HG03457 (cell line): Measurements from ENCODE around the gene MAPKAP1.

ENCODE experiments used
- ATAC-seq: cut with Tn5 transposase; IDR thresholded peaks from one replicate; pipeline ENCODE4 v1.9.1; 2021; ENCODE audit warnings: moderate number of reproducible peaks; ENCODE audit not compliant: unreplicated experiment

MAPKAP1 gene

DNA sequence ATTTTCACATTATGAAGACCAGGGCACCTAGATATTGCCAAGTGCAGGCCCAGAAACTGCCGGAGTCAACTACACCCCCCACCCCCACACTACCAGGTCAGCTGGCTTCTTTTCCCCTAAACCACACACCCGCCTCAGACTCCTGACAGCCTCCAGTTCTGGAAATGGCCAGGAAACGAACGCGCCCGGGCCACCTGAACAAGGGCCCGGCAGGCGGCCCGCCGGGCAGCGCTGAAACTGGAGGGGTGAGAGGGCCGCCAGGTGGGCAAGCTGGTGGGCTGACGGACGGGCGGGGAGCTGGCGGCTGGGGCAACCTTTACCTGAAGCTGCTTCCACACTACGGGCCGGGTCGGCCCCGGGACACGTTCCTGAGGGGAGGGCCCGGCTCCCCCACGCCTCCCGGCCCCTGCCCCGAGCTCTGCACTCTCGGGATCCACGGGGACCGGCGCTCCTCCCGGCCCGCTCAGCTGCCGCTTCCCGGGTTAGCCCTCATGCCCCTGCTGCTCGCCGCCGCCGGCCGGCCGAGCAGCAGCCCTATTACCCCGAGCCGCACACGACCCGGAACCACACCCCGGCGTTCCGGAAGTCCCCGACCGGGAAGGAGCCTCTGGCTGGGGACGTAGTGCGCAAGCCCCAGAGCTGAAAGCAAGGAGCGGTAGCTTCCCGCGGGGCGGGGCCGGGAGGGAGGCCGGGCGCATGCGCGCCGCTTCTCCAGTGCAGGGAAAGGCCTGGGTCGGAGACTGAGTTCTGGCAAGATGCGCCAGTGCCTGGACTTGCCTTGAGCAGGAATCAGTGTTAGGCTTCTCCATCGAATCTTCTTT, at the start of gene MAPKAP1:
TSS of gene MAPKAP1 (minus strand) at position 558 of the 821 bp plus-strand sequence. CDS start 34,634 bp downstream, outside the sequence.
- peak; percentile 78 for ATAC-seq

DNA sequence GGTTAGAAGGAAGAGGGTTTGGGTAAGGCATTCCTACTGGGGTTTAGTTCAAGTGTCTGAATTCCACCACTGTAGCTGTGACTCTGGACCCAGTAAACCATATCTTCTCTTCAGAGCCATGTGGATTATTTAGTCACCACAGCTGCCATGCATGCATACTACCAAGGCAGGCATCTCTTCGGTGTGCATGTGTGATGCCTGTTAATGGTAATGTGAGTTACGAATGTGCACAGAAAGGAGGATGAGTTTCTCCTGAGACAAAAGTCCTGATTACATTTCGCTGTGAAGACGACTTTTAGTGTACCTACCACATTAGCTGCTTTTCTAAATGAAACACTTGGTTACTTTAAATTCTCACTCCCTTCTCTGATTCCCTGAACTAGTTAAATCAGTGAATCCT, 49.5 kb upstream of the MAPKAP1 start:
- ATAC-seq, result no peak

DNA sequence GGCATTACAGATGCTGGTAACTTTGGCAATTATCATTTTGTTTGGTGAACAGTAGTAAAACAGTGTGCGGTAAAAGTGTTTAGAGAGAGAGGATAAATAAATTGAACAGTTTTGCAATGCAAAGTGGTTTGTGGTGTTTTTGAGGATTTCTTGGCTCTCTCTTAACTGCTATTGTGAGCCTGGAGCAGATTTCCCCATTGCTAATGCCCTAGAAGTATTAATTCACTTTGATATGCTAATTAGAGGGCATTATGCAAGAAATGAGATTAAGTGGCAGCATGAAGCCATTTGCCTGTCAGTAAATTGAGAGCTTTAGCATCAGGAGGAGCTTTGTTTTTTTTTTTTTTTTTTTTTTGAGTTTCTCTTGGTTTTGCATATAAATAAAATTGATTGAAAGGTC, 48.3 kb upstream of the MAPKAP1 start:
- no peak for ATAC-seq

DNA sequence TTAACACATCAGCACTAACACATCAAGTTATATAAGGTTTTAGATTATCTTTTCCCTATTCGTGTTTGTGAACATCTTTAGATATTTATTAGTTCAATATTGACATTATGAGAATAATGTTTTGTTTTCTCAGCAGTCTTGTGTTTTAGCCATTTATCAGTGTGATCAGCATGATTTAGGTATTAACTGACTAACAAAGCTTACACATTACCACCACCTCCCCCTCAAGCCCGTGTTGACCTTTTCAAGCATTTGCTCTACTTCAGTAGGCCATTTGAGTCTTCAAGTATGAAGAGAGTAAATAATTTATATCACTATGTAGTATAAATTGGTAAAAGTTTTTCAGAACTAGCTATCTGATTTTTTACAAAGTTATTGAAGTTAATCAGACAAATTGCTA, 47.1 kb upstream of the MAPKAP1 start:
- no peak for ATAC-seq

DNA sequence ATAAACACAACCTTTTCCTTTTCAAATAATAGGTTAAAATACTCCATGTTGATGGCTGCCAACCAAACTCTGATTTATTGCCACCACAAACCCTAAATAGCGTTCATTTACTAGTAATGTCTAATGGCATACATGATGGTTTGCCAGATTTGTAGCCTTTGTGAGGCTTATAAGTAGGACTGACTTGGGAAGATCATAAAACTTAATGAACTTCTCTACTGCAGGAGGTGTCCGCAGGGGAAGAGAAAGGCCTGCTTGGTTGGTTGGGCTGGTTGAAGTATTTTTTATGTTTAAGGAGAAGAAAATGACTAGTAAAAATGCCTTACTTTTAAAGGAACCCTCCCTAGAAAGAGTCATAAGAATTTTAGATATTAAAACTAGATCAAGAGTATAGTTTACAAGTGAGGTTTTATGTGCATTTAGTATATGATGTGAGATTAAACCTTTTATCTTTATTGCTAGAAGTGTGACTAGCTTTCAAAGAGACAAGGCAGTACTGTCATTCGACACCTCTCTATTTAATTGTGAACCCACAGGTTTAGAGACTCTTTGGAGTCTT, 45.1 kb upstream of the MAPKAP1 start:
- ATAC-seq, result no peak

DNA sequence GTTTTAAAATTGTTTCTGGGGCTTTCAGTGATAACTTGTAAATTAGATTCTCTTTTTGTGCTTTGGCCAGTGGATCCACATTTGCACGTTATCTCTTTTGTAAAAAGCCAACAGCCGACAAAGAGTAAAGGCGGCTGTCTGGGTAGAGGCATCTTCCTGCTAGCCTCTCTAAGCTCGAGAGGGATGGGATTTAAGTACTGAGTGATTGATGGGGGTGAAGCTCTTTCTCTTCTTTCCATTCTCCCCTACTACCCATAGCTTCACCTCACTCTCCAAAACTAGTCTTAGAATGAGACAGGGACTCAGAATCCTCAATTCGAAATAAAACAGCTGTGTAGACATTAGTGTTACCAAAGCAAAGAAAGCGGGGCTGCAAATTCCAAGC, 43.6 kb upstream of the MAPKAP1 start:
- ATAC-seq, result no peak

DNA sequence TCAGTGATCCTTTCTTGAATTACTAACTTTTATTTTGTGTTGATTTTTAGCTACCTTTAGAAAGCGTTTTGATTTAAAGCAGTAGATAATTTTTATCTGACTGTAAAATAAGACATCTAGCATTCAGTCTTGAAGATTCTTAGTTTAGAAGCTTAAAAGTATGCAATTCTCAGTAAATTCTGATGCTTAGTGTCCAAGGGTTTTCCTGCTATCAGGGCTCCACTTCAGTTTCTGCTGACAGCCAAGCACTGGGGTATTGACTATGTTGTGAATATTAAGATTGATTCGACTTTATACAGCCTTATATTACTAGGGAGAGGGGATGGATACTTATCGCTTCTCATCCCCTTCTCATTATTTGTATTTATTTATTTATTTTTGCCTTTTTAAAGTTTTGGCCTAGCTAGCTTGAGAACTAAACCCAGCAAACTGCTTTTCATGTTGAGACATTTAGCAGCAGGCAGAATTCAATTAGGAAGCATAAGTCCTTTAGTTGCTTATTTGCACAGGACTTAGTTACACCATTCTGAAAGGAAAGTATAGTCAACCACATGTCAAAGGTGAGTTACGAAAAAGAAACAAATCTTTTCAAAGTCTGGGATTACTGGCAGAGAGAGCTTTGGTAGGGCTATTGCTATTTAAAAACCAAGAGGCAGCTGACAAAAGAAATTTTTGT, 43.1 kb upstream of the MAPKAP1 start:
- ATAC-seq, result no peak

DNA sequence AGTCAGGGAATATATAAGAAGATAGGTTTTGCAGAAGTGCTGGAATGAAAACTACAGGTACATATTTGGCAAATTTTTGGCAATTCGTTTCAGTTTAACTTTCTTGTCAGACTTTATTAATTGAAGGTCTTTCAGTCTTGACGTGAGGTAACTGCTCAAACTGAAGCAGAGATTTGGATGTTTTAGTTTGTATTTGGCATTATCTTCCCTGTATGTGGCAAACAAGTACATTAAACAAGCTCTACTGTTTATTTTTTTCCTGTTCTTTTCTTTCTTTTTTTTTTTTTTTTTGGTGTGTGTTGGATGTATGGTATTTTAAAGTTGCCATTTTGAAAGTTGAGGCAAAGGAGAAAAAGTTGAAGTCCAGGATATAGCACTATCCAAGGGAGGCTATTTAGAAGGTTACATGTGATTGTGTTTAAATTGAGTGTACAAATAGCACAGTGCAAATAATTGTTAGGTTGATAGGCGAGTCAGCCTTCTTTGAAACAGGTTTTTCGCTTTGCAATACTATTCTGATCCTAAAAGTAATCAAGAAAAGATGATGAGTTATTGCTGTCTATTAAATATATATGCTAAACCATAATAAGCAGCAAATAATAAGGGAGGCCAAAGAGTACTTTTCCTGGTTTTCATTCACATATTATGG, 42.4 kb upstream of the MAPKAP1 start:
- ATAC-seq, result no peak

DNA sequence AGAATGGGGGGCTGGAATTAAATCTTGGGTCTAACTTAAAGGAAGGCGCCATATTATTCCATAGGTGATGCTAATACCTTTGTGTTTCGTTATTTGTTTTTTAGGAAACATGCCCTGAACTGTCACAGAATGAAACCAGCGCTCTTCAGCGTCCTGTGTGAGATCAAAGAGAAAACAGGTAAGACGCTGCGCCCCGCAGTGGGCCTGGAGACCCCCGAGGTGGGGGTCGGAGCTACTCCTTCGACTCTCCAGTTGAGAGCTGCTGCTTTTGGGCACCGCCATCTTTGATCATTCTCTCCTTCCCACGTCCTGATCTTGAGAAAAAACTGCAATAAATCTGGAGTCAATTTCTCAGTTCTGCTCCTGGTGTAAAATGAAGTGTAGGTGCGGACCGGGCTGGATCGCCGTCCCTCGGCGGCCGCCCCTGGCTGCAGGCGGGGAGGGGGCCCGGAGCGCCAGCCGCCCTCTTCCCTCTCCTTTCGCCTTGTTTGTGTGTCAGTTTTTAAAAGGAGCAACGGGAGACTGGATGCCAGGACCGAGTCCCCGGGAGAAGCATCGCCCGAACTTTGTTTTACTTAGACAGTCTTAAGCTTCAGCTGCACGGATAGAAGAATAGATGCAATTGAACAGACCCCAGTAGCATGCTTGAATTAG, 41.6 kb upstream of the MAPKAP1 start:
- no peak for ATAC-seq

DNA sequence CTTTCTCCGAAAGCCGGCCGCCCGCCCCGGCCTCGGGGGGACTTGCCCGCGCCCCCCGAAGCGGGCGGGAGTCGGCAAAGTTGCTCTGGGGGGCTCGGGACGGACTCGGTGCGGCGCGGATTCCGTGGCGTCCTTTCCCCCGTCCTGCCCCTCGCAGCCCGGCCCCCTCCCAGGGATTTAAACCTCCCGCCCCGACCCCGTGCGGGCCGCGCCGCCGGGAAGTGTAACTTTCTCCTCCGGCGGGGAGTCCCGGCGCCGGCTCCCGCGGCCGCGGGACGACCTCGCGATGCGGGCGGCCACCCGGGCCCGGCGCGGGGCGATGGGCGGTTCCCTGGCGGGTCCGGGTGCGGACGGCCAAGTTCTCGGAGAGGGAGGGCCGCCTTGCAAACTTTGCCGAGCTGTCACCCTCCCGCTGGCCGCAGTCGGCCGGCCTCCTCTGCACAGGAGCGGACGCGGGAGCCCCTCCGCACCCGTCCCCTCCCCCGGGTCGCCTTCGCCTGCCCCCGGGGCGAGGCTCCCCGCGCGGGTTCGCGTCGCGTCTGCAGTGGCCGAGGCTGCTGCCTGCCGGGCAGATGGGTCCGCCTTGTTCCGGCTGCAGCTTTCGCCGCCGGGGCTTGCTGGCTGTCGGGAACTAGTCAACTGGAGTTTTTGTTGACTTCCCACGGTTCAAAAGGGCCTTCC, 40.9 kb upstream of the MAPKAP1 start:
- no peak for ATAC-seq

DNA sequence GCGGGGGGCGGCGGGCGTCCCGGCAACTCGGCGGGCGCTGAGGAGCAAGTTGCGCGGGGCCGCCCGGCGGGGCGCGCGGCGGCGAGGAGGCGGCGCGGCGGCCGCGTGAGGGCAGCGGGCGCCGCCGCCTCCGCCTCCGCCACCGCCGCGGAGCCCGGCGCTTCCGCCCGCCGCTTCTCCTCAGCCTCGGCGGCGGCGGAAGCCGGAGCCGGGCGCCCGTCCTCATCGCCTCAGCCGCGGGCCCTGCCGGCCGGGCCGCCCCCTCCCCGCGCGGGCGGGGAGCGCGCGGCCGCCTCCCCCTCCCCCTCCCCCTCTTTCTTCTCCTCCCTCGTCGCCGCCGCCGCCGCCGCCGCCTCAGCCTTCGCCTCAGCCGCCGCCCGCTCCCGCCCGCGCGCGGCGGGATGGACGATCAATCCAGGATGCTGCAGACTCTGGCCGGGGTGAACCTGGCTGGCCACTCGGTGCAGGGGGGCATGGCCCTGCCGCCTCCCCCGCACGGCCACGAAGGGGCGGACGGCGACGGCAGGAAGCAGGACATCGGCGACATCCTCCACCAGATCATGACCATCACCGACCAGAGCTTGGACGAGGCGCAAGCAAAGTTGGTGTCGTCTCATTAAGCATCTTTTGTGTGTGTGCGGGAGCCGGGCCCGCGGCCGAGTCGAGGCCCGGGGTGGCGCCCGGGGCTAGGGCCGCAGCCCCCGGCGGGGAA, 40.2 kb upstream of the MAPKAP1 start, which contains the start of gene PBX3:
TSS of gene PBX3 (plus strand) at position 321 of the 712 bp plus-strand sequence.
- ATAC-seq, result no peak

DNA sequence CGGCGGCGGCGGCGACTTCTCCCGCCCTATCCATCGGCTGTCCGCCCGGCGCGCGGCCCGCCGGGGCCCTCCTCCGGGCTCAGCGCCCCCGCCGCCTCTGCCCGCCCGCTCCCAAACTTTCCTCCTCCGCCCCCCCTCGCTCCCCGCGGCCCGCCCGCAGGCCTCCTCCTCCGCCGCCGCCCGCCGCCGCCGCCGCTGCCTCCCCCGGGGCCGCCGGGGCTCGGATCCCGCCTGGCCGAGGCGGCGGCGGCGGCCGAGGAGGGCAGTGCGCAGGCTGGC, 39.7 kb upstream of the MAPKAP1 start:
- ATAC-seq, result peak; percentile 10

DNA sequence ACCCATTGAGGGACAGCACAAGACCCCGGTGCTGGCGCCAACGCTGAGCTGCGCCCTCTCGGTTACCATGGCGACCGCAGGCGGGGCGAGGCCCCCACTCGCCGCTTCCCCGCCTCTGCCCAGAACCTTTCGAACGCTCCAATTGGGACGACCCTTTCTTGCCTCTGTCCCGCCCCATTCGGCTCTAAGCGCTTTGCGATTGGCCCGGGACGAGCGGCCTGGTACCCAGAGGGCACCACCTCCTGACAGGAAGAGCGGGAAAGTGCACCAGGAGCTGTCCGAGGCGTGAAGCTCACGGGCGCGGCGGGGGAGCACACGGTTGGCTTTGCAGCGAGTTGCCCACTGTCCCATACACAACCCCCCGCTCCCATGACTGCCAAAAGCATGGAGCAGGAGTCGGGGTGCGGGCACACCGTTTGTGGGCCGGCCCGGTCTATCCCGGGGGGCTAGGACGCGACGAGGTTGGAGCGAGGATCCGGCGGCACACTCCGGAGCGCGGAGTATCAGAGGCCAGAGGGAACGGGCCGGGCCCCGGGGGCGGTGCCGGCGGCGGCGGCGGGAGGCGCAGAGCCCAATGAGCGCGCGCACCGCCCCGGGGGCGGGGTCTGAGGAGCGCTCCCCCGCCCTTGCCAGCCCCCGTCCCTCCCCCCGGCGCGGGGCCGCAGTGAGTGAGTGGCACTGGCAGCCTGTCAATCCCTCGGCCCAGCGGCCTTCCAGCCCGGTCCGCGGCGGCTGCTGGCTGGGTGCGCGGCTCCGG, 39.2 kb upstream of the MAPKAP1 start:
- peak; percentile 52 for ATAC-seq

DNA sequence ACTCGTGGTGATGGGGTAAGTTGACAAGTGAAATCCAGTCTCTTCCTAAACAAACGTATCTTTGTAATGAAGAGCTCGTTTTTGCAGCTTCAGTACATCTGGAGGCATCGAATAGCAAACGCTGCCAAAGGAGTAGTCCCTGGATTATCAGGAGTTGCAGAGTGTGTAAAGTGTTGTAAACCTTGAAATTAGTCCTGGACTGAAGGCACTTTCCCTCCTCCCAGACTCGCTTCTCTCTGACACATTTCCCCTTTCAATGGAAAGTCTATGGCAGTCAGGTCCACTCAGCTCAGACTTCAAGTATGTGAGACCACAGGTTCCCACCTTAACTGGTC, 38.6 kb upstream of the MAPKAP1 start:
- ATAC-seq, result no peak

DNA sequence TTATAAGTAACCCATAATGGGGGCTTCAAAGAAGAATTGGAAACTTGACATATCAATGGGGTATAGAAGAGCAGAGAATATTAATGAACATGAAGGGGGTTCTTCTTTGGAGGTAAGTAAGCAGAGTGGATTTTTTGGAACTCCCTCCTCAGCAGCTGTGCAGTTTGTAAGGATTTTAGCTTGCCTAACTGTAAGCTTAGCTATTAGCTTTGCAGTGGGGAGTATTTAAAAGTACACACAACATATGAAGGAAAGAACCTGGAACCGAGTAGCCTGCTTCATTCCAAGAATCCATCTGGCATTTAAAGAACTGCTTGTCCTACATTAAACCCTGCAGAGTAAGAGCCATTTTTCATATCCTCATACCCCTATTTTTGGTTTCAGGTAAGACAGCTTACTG, 38.0 kb upstream of the MAPKAP1 start:
- no peak for ATAC-seq

DNA sequence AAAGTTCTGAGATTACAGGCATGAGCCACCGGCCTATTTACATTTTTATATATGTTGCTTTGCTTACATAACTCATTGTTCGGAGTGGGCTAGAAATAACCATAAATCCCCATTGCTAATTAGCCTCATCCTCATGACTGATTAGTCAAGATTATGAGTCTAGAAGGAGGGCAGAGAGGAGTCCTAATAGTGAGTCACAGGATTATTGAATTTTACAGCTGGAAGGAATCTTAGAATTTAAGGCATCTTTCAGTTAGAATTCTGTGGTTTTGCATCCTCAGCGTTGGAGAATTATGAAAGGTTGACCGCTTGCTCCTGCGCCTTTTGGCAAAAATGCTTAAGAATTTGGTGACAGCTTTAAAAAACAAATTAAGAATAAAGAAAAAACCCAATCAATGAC, 37.6 kb upstream of the MAPKAP1 start:
- ATAC-seq, result no peak

DNA sequence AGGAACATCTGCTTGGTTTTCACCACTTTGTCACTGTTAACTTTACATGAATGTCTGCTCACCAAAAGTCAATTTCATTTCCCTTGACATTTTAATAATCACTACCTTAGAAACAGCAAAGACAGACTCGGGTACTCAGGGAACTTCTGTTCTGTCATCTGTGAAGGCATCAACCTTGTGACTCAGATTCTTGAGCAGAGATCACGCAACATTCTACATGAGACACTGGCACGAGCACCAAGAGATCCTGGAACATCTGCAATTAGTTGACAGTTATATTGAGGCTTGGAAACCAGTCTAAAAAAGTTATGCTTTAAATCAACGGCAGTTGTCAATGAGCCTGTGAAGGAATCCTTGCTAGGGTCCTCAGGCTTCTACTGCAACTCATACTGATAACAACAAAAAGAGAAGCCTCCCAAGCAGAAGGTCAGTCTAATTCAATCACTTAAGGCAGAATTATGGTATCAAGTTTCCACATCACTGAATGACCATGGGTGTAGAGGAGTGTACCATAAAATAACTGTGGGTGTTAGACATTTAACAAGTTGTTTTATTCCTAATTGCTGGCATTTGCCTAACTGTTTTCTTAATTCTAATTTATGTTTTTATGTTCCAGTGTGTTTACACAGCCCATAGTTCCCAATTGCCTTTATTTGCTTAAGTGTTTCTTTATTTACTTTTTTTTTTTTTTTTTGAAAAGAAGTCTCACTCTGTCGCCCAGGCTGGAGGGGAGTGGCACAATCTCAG, 36.8 kb upstream of the MAPKAP1 start:
- no peak for ATAC-seq

DNA sequence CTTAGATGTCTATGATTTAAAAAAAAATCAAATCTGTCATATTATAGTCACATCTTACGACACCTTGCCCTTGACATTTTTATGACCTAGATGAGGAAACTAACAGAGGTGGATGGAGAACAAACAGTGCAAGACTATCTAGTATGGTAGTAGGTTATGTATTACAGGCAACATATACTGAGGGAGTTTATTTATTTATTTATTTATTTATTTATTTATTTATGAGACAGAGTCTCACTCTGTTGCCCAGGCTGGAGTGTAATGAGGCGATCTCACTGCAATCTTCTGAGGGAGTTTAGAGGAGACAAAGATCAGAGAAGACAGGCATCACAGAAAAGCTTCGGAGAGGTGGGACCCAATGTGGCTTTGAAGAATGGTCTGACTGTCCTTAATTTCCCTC, 35.6 kb upstream of the MAPKAP1 start:
- no peak for ATAC-seq

DNA sequence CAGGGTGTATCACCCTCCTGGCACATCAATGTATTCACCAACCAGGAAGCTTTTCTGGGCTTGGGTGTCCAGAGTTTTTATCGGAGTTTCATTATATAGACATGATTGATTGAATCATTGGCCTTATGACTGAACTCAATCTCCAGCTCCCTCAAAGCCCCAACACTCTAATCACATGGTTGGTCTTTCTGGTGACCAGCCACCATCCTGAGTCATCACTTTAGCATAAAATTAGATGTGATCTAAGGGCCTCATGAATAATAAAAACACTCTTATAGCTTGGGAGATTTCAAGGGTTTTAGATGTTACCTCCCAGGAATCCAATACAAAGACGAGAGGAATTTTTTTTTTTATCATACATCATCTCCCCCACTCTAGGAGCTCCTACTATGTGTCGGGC, 32.4 kb upstream of the MAPKAP1 start:
- ATAC-seq, result no peak
